Panc1 (cell line): ENCODE results near the gene FANCC. TPM values are rescaled to one million over a fixed set of nuclear protein-coding genes. Genes with fewer than 3 reads are reported as not detected.

Experiments used
- ATAC-seq: fragments of 200-7000 bp; cut with Tn5 transposase; 2 replicates; pipeline ENCODE4 v1.9.1; 2020; ENCODE audit warnings: mild to moderate bottlenecking, moderate library complexity
- BruUV-seq: library from RNA; stranded (reverse); fragments of 400-500 nt; replicated peaks from 2 replicates; lab custom pipeline; 2021; lab: Mats Ljungman, UMichigan
- CTCF ChIA-PET: fragments of 300-600 bp; sonication (Branson Sonifier 250); formaldehyde crosslinking; loops from one replicate; lab custom pipeline; 2022; ENCODE audit warnings: antibody characterized with exemption; lab: Charles Lee
- POLR2A ChIA-PET: fragments of 300-600 bp; sonication (Branson Sonifier 250); formaldehyde crosslinking; loops from one replicate; lab custom pipeline; 2022; ENCODE audit warnings: antibody characterized with exemption; lab: Charles Lee
- DNase-seq: peaks from one replicate; pipeline ENCODE4 v3.0.0-alpha.2; 2010; ENCODE audit warnings: low read depth, low spot score
- H3K27ac ChIP-seq: 2 replicates; pipeline ENCODE4 v1.5.1; 2011; ENCODE audit warnings: mild to moderate bottlenecking, low read length, inconsistent platforms
- H3K27me3 ChIP-seq: fragments of 200-500 bp; sonication (Bioruptor generic); 2 replicates; pipeline ENCODE4 v1.6.0; 2014; ENCODE audit warnings: low read length, inconsistent platforms; ENCODE audit not compliant: control insufficient read depth, insufficient read depth
- H3K36me3 ChIP-seq: fragments of 200-500 bp; sonication (Bioruptor generic); 2 replicates; pipeline ENCODE4 v1.5.1; 2014; ENCODE audit warnings: inconsistent platforms, mild to moderate bottlenecking, low read length, moderate library complexity; ENCODE audit not compliant: control insufficient read depth, insufficient read depth
- H3K4me1 ChIP-seq: 2 replicates; pipeline ENCODE4 v1.5.1; 2011; ENCODE audit warnings: inconsistent platforms, mild to moderate bottlenecking, low read length, moderate library complexity; ENCODE audit not compliant: control insufficient read depth, insufficient read depth
- H3K4me3 ChIP-seq, 2 experiments: 2 replicates each; pipeline ENCODE4 v1.5.1; 2011 to 2012; ENCODE audit warnings: low read depth in 2 of 2, low read length in 2 of 2, mild to moderate bottlenecking in 2 of 2, inconsistent platforms in 1 of 2, moderate library complexity in 1 of 2
- H3K9me3 ChIP-seq: fragments of 200-500 bp; sonication (Bioruptor generic); 2 replicates; pipeline ENCODE4 v1.5.1; 2014; ENCODE audit warnings: low read depth, mild to moderate bottlenecking, inconsistent platforms, low read length, moderate library complexity; ENCODE audit not compliant: control insufficient read depth, insufficient read depth
- CTCF ChIP-seq: fragments of 450-650 bp; IDR thresholded peaks from 2 replicates; pipeline ENCODE4 v1.5.1; 2017; ENCODE audit warnings: mild to moderate bottlenecking
- POLR2AphosphoS5 ChIP-seq: IDR thresholded peaks from 2 replicates; pipeline ENCODE4 v1.6.1; 2012; ENCODE audit warnings: mild to moderate bottlenecking, low read depth, low read length, moderate library complexity
- REST ChIP-seq, 2 experiments: IDR thresholded peaks; 2 replicates each; pipeline ENCODE4 v1.6.1; 2011 to 2012; ENCODE audit warnings: low read depth in 2 of 2, control low read depth in 1 of 2, low read length in 1 of 2, mild to moderate bottlenecking in 1 of 2, moderate library complexity in 1 of 2; ENCODE audit not compliant: insufficient read depth in 1 of 2
- SIN3A ChIP-seq: IDR thresholded peaks from 2 replicates; pipeline ENCODE4 v1.6.1; 2012; ENCODE audit warnings: low read depth, mild to moderate bottlenecking, low read length, moderate library complexity, borderline replicate concordance; ENCODE audit not compliant: insufficient read depth
- TCF7L2 ChIP-seq: IDR thresholded peaks from 2 replicates; pipeline ENCODE4 v1.6.1; 2011; ENCODE audit warnings: mild to moderate bottlenecking, low read depth, low read length, inconsistent platforms
- in situ Hi-C: cut with HindIII; loops from 2 replicates; pipeline ENCODE4 v1.10.0; 2016; ENCODE audit warnings: low sequenced_read_pairs, low pct_unique_long_range_greater_than_20kb
- intact Hi-C: fragments of 100-400 bp; cut with micrococcal nuclease; formaldehyde crosslinking; loops from one replicate; pipeline ENCODE4 v1.10.0; 2022; ENCODE audit not compliant: unreplicated experiment
- total RNA-seq: library from RNA; stranded (reverse); gene quantifications from one replicate; pipeline ENCODE4 v1.2.1, GENCODE V29; 2021; ENCODE audit not compliant: unreplicated experiment

FANCC gene
- total RNA-seq, 1 experiment from 2014 or later, result 17.8 TPM

GRCh38 chr9:95142315-95142714 lies 175.2 kb downstream of the FANCC start:
- POLR2A ChIA-PET, result no interaction called here
- no peaks in the 10 kb centered on the region for H3K4me1 ChIP-seq
- H3K27me3 ChIP-seq, result no peaks in the 10 kb centered on the region
- no peaks in the 10 kb centered on the region for H3K36me3 ChIP-seq
- no peak overlapping the region for H3K27ac ChIP-seq
- H3K9me3 ChIP-seq, result no peaks in the 10 kb centered on the region
- ATAC-seq, result no peak
- in situ Hi-C loops (no loop called here), intact Hi-C loops (no loop called here)
- CTCF ChIA-PET, result interaction anchor here (0.5 kb wide), 1 partner anchor 540 kb away, joined by 5 read pairs; no protein-coding TSS in a partner anchor
- BruUV-seq, result no TSS peak
- no peak overlapping the region for H3K4me3 ChIP-seq
- TF ChIP-seq SIN3A (no peak), REST (IDR thresholded peaks at IDR 0.05; ENCODE audit: insufficient read depth in 1 of 2, low read depth in 2 of 2, low read length in 1 of 2) (no peak), POLR2AphosphoS5 (no peak), TCF7L2 (no peak), CTCF (no peak)
- no peak for DNase-seq

- TF ChIP-seq CTCF (no peak), SIN3A (no peak), REST (IDR thresholded peaks at IDR 0.05; ENCODE audit: insufficient read depth in 1 of 2, low read depth in 2 of 2, low read length in 1 of 2) (no peak), TCF7L2 (no peak), POLR2AphosphoS5 (no peak)
- intact Hi-C loops, result no loop called here
- no peaks in the 10 kb centered on the region for H3K36me3 ChIP-seq
- BruUV-seq, result no TSS peak
- no peak overlapping the region for H3K4me3 ChIP-seq
- POLR2A ChIA-PET, result no interaction called here
- H3K27ac ChIP-seq, result no peak overlapping the region
- DNase-seq, result no peak
- H3K27me3 ChIP-seq, result no peaks in the 10 kb centered on the region
- in situ Hi-C loops, result no loop called here
- CTCF ChIA-PET, result no interaction called here
- no peaks in the 10 kb centered on the region for H3K9me3 ChIP-seq
- no peaks in the 10 kb centered on the region for H3K4me1 ChIP-seq
- ATAC-seq, result no peak
Measured at GRCh38 chr9:95140821-95141220, 176.7 kb downstream of the FANCC start.
